ENCODE measurements around the gene TRIM26.
"Not testable (repeated sequence)": the region's sequence is repeated elsewhere in the genome, so short reads cannot be mapped to it uniquely, and the experiment has no call there.

The TRIM26 gene

GRCh38 chr6:30212865-30213666 lies at the start of gene TRIM26:
TSS of gene TRIM26 (minus strand) at chr6:30213406. CDS start at chr6:30199103, 14,303 bp downstream.
- FAIRE-seq: peak; percentile 91
- DNase-seq (ENCODE audit: insufficient read length, low spot score): peak; percentile 90

- no peak for FAIRE-seq
- no peak for DNase-seq (ENCODE audit: insufficient read length, low spot score)
Observed at GRCh38 chr6:30260036-30260504, 46.9 kb upstream of the TRIM26 start.

GRCh38 chr6:30259140-30260035 lies 46.2 kb upstream of the TRIM26 start:
- DNase-seq (ENCODE audit: insufficient read length, low spot score) (peak; percentile 62), FAIRE-seq (peak; percentile 84)

- FAIRE-seq: peak; percentile 82
Observed at GRCh38 chr6:30258204-30258603, 45.0 kb upstream of the TRIM26 start.

GRCh38 chr6:30252417-30252816 lies 39.2 kb upstream of the TRIM26 start:
- not testable (repeated sequence) for FAIRE-seq; DNase-seq (ENCODE audit: insufficient read length, low spot score)

More at GRCh38 chr6:30258204-30258603, 45.0 kb upstream of the TRIM26 start:
- DNase-seq (ENCODE audit: insufficient read length, low spot score): no peak

- no peak for DNase-seq (ENCODE audit: insufficient read length, low spot score)
- no peak for FAIRE-seq
Observed at GRCh38 chr6:30244560-30244959, 31.4 kb upstream of the TRIM26 start.

GRCh38 chr6:30238178-30238795 lies 25.1 kb upstream of the TRIM26 start:
- DNase-seq (ENCODE audit: insufficient read length, low spot score) (no peak), FAIRE-seq (no peak)

GRCh38 chr6:30234356-30234755 lies 21.1 kb upstream of the TRIM26 start:
- no peak for DNase-seq (ENCODE audit: insufficient read length, low spot score)
- no peak for FAIRE-seq

- FAIRE-seq: no peak
- no peak for DNase-seq (ENCODE audit: insufficient read length, low spot score)
Observed at GRCh38 chr6:30231067-30231466, 17.9 kb upstream of the TRIM26 start.

- DNase-seq (ENCODE audit: insufficient read length, low spot score) (no peak), FAIRE-seq (no peak)
Observed at GRCh38 chr6:30227763-30228487, 14.7 kb upstream of the TRIM26 start.

GRCh38 chr6:30227242-30227722 lies 14.1 kb upstream of the TRIM26 start:
- FAIRE-seq (no peak), DNase-seq (ENCODE audit: insufficient read length, low spot score) (no peak)

- FAIRE-seq: no peak
- no peak for DNase-seq (ENCODE audit: insufficient read length, low spot score)
Observed at GRCh38 chr6:30223339-30223738, 10.1 kb upstream of the TRIM26 start.

GRCh38 chr6:30221956-30222355 lies 8.8 kb upstream of the TRIM26 start:
- DNase-seq (ENCODE audit: insufficient read length, low spot score); FAIRE-seq: not testable (repeated sequence)

GRCh38 chr6:30221395-30221794 lies 8.2 kb upstream of the TRIM26 start:
- not testable (repeated sequence) for FAIRE-seq; DNase-seq (ENCODE audit: insufficient read length, low spot score)

- DNase-seq (ENCODE audit: insufficient read length, low spot score): no peak
- FAIRE-seq: peak; percentile 28
Observed at GRCh38 chr6:30219244-30219643, 6.0 kb upstream of the TRIM26 start.

- DNase-seq (ENCODE audit: insufficient read length, low spot score): no peak
- FAIRE-seq: no peak
Observed at GRCh38 chr6:30216096-30216495, 2.9 kb upstream of the TRIM26 start.

- DNase-seq (ENCODE audit: insufficient read length, low spot score) (no peak), FAIRE-seq (no peak)
Observed at GRCh38 chr6:30214657-30214982, 1.4 kb upstream of the TRIM26 start.

- DNase-seq (ENCODE audit: insufficient read length, low spot score) (peak; percentile 60), FAIRE-seq (peak; percentile 85)
Observed at GRCh38 chr6:30213957-30214656, 901 bp upstream of the TRIM26 start.

GRCh38 chr6:30213667-30213956 lies 406 bp upstream of the TRIM26 start:
- DNase-seq (ENCODE audit: insufficient read length, low spot score) (no peak), FAIRE-seq (no peak)

GRCh38 chr6:30211899-30212298 lies 1.3 kb downstream of the TRIM26 start:
- DNase-seq (ENCODE audit: insufficient read length, low spot score): no peak
- FAIRE-seq: peak; percentile 61

All from GM19239 (cell line).